H9 (cell line): ENCODE measurements around the gene RHOA. TPM values are rescaled to one million over a fixed set of nuclear protein-coding genes. Genes with fewer than 3 reads are reported as not detected.

Experiments used
- DNase-seq: peaks from one replicate; pipeline ENCODE4 v3.0.0-alpha.2; 2017
- H2AFZ ChIP-seq: one replicate; pipeline ENCODE4 v1.6.1; 2013; ENCODE audit warnings: mild to moderate bottlenecking, low read length, control low read depth, moderate library complexity
- H2AK5ac ChIP-seq: 2 replicates; pipeline ENCODE4 v1.6.1; 2013; ENCODE audit warnings: low read length, control low read depth, mixed read lengths; ENCODE audit not compliant: insufficient read length
- H2BK120ac ChIP-seq: one replicate; pipeline ENCODE4 v1.6.1; 2013; ENCODE audit warnings: low read depth, mild to moderate bottlenecking, low read length, control low read depth, inconsistent platforms; ENCODE audit not compliant: poor library complexity, severe bottlenecking
- H2BK12ac ChIP-seq: 2 replicates; pipeline ENCODE4 v1.6.1; 2013; ENCODE audit warnings: low read length, control low read depth, mixed read lengths, low read depth; ENCODE audit not compliant: insufficient read length
- H2BK15ac ChIP-seq: 2 replicates; pipeline ENCODE4 v1.6.1; 2013; ENCODE audit warnings: low read depth, low read length, control low read depth
- H2BK20ac ChIP-seq: one replicate; pipeline ENCODE4 v1.6.1; 2013; ENCODE audit warnings: low read depth, mild to moderate bottlenecking, low read length, control low read depth, inconsistent platforms; ENCODE audit not compliant: poor library complexity, severe bottlenecking
- H2BK5ac ChIP-seq: 2 replicates; pipeline ENCODE4 v1.6.1; 2013; ENCODE audit warnings: low read length, control low read depth, mixed read lengths; ENCODE audit not compliant: insufficient read length
- H3K14ac ChIP-seq: 2 replicates; pipeline ENCODE4 v1.6.1; 2013; ENCODE audit warnings: low read length, control low read depth; ENCODE audit not compliant: insufficient read depth
- H3K18ac ChIP-seq: 2 replicates; pipeline ENCODE4 v1.6.1; 2013; ENCODE audit warnings: low read depth, mild to moderate bottlenecking, mixed read lengths, low read length, control low read depth; ENCODE audit not compliant: insufficient read length
- H3K23ac ChIP-seq: 2 replicates; pipeline ENCODE4 v1.6.1; 2013; ENCODE audit warnings: low read length, control low read depth, mixed read lengths, low read depth; ENCODE audit not compliant: insufficient read length
- H3K23me2 ChIP-seq: 2 replicates; pipeline ENCODE4 v1.6.1; 2013; ENCODE audit warnings: low read depth, mild to moderate bottlenecking, mixed read lengths, low read length, control low read depth; ENCODE audit not compliant: insufficient read length, poor library complexity, severe bottlenecking
- H3K27ac ChIP-seq: 2 replicates; pipeline ENCODE4 v1.5.1; 2013; ENCODE audit warnings: low read length, control low read depth, mixed read lengths, low read depth; ENCODE audit not compliant: insufficient read length
- H3K27me3 ChIP-seq: 2 replicates; pipeline ENCODE4 v1.6.1; 2013; ENCODE audit warnings: low read length, control low read depth, inconsistent platforms; ENCODE audit not compliant: insufficient read depth
- H3K4ac ChIP-seq: 2 replicates; pipeline ENCODE4 v1.6.1; 2013; ENCODE audit warnings: low read depth, mild to moderate bottlenecking, control low read depth, inconsistent platforms, low read length, moderate library complexity
- H3K4me1 ChIP-seq: 2 replicates; pipeline ENCODE4 v1.6.1; 2013; ENCODE audit warnings: low read length, control low read depth, inconsistent platforms; ENCODE audit not compliant: insufficient read depth
- H3K4me2 ChIP-seq: 2 replicates; pipeline ENCODE4 v1.6.1; 2013; ENCODE audit warnings: low read length, control low read depth, mixed read lengths; ENCODE audit not compliant: insufficient read length, insufficient read depth
- H3K56ac ChIP-seq: 2 replicates; pipeline ENCODE4 v1.6.1; 2013; ENCODE audit warnings: low read depth, mild to moderate bottlenecking, mixed read lengths, low read length, control low read depth; ENCODE audit not compliant: insufficient read length
- H3K79me1 ChIP-seq: 2 replicates; pipeline ENCODE4 v1.6.1; 2013; ENCODE audit warnings: low read depth, mild to moderate bottlenecking, moderate library complexity, low read length, control low read depth, inconsistent platforms; ENCODE audit not compliant: insufficient read depth, poor library complexity, severe bottlenecking
- H3K79me2 ChIP-seq: 2 replicates; pipeline ENCODE4 v1.6.1; 2013; ENCODE audit warnings: low read length, control low read depth, inconsistent platforms; ENCODE audit not compliant: insufficient read depth
- H3K9ac ChIP-seq: 2 replicates; pipeline ENCODE4 v1.6.1; 2013; ENCODE audit warnings: low read length, control low read depth, mixed read lengths; ENCODE audit not compliant: insufficient read length; ENCODE audit errors: extremely low read depth
- H3K9me3 ChIP-seq: one replicate; pipeline ENCODE4 v1.6.1; 2013; ENCODE audit warnings: low read depth, low read length, inconsistent platforms; ENCODE audit not compliant: control insufficient read depth
- H3T11ph ChIP-seq: one replicate; pipeline ENCODE4 v1.6.1; 2013; ENCODE audit warnings: mild to moderate bottlenecking, low read length, control low read depth, inconsistent platforms
- H4K20me1 ChIP-seq: one replicate; pipeline ENCODE4 v1.6.1; 2013; ENCODE audit not compliant: control insufficient read depth, insufficient read length, insufficient read depth
- H4K5ac ChIP-seq: 2 replicates; pipeline ENCODE4 v1.6.1; 2013; ENCODE audit warnings: low read depth, mild to moderate bottlenecking, mixed read lengths, low read length, control low read depth; ENCODE audit not compliant: insufficient read length
- H4K8ac ChIP-seq: replicated peaks from 2 replicates; pipeline ENCODE4 v1.6.1; 2013; ENCODE audit warnings: low read length, control low read depth, mixed read lengths, low read depth; ENCODE audit not compliant: insufficient read length
- H4K91ac ChIP-seq: 2 replicates; pipeline ENCODE4 v1.6.1; 2013; ENCODE audit warnings: low read depth, mild to moderate bottlenecking, moderate library complexity, mixed read lengths, low read length, control low read depth; ENCODE audit not compliant: insufficient read length
- H3K27ac Mint-ChIP-seq, 3 experiments: 2 replicates in 2 of 3; 3 replicates in 1 of 3; pipeline ENCODE4 v1.8.0; 2020 to 2021; ENCODE audit warnings: mixed read lengths in 3 of 3, mild to moderate bottlenecking in 1 of 3, moderate library complexity in 1 of 3
- H3K27me3 Mint-ChIP-seq: 2 replicates; pipeline ENCODE4 v1.8.0; 2021; ENCODE audit warnings: low read depth, mild to moderate bottlenecking, moderate library complexity, mixed read lengths
- H3K36me3 Mint-ChIP-seq, 3 experiments: 2 replicates in 2 of 3; 3 replicates in 1 of 3; pipeline ENCODE4 v1.8.0; 2020 to 2021; ENCODE audit warnings: low read depth in 3 of 3, mixed read lengths in 3 of 3; ENCODE audit not compliant: insufficient read depth in 1 of 3
- H3K4me1 Mint-ChIP-seq, 2 experiments: 2 replicates each; pipeline ENCODE4 v1.8.0; 2020; ENCODE audit warnings: mixed read lengths in 2 of 2
- H3K4me3 Mint-ChIP-seq, 2 experiments: 2 replicates in 1 of 2; 3 replicates in 1 of 2; pipeline ENCODE4 v1.8.0; 2020 to 2021; ENCODE audit warnings: mild to moderate bottlenecking in 2 of 2, mixed read lengths in 2 of 2, moderate library complexity in 1 of 2
- H3K9me3 Mint-ChIP-seq, 2 experiments: 2 replicates in 1 of 2; 3 replicates in 1 of 2; pipeline ENCODE4 v1.8.0; 2020; ENCODE audit warnings: mild to moderate bottlenecking in 2 of 2, mixed read lengths in 2 of 2, moderate library complexity in 1 of 2
- WGBS: extraction: QIAGEN DNeasy Blood & Tissue Kit; methylation state at CpG from one replicate; pipeline ENCODE4 v1.1.7; 2013; ENCODE audit warnings: missing lambda C conversion rate, low lambda C conversion rate, mixed read lengths; ENCODE audit not compliant: insufficient read length; ENCODE audit errors: extremely low coverage; 5-methylcytosine and 5-hydroxymethylcytosine counted together
- total RNA-seq: library from RNA; stranded (reverse); gene quantifications from 2 replicates; pipeline ENCODE4 v1.2.1, GENCODE V29; 2021
- TF ChIP-seq, protein P1 (sequence below): fragments of 200-600 bp; sonication (generic); conservative IDR thresholded peaks from 3 replicates; pipeline ENCODE4 v1.8.0; 2021; ENCODE audit warnings: antibody characterized with exemption, mild to moderate bottlenecking

The RHOA gene
- total RNA-seq, 1 experiment from 2014 or later, result 403 TPM

GRCh38 chr3:49460956-49461355, 49.2 kb upstream of the RHOA start:
- no CpG with 5 or more reads among the region's 4 CpGs for WGBS
- Histone ChIP-seq H2AFZ (no peak overlapping the region), H4K20me1 (no peaks in the 10 kb centered on the region), H3K4me1 (peaks cover 16% of the 10 kb centered on the region), H3K4me2 (no peak overlapping the region), H3K14ac (peak overlapping the region; percentile 41; the same call in 1 of the 2 replicates), H3K23me2 (no peaks in the 10 kb centered on the region), H3K56ac (no peak overlapping the region), H4K8ac (no peak overlapping the region), H3K27ac (no peak overlapping the region), H3K79me1 (no peaks in the 10 kb centered on the region), H2AK5ac (no peak overlapping the region), H3K27me3 (no peaks in the 10 kb centered on the region), H2BK12ac (no peak overlapping the region), H3T11ph (no peak overlapping the region), H2BK120ac (no peak overlapping the region), H3K4ac (no peak overlapping the region), H3K9ac (no peak overlapping the region), H4K91ac (peak overlapping the region; percentile 0), H2BK15ac (no peak overlapping the region), H4K5ac (no peak overlapping the region), H3K79me2 (no peaks in the 10 kb centered on the region), H2BK20ac (no peak overlapping the region), H3K9me3 (no peaks in the 10 kb centered on the region), H3K23ac (no peak overlapping the region), H2BK5ac (no peak overlapping the region), H3K18ac (peak overlapping the region; percentile 65)
- Mint-ChIP-seq H3K4me3 (peak overlapping the region in 1 of 2 experiments; percentile 57; a peak in 2 of 5 replicates), H3K27ac (peak overlapping the region; percentile 97 to 98 (median 98)), H3K36me3 (no peaks in the 10 kb centered on the region), H3K27me3 (no peaks in the 10 kb centered on the region), H3K4me1 (peaks cover 47 to 51% of the 10 kb centered on the region in 2 experiments), H3K9me3 (no peaks in the 10 kb centered on the region)
- TF ChIP-seq, protein P1, sequence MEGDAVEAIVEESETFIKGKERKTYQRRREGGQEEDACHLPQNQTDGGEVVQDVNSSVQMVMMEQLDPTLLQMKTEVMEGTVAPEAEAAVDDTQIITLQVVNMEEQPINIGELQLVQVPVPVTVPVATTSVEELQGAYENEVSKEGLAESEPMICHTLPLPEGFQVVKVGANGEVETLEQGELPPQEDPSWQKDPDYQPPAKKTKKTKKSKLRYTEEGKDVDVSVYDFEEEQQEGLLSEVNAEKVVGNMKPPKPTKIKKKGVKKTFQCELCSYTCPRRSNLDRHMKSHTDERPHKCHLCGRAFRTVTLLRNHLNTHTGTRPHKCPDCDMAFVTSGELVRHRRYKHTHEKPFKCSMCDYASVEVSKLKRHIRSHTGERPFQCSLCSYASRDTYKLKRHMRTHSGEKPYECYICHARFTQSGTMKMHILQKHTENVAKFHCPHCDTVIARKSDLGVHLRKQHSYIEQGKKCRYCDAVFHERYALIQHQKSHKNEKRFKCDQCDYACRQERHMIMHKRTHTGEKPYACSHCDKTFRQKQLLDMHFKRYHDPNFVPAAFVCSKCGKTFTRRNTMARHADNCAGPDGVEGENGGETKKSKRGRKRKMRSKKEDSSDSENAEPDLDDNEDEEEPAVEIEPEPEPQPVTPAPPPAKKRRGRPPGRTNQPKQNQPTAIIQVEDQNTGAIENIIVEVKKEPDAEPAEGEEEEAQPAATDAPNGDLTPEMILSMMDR, result no peak
- no peak for DNase-seq
